K562 (cell line): ENCODE data around the gene PHKA1. TPM values are rescaled to one million over a fixed set of nuclear protein-coding genes. Genes with fewer than 3 reads are reported as not detected.
"Not testable (repeated sequence)": the region's sequence is repeated elsewhere in the genome, so short reads cannot be mapped to it uniquely, and the experiment has no call there.

ENCODE experiments used
- ATAC-seq: fragments of 200-7000 bp; cut with Tn5 transposase; 3 replicates; pipeline ENCODE4 v1.9.1; 2020; ENCODE audit warnings: moderate library complexity
- BruUV-seq: library from RNA; stranded (reverse); fragments of 400-500 nt; replicated peaks from 2 replicates; lab custom pipeline; 2021; lab: Mats Ljungman, UMichigan
- CTCF ChIA-PET: fragments of 300-600 bp; formaldehyde crosslinking; extraction: SDS; loops from one replicate; lab custom pipeline; 2021; ENCODE audit warnings: low intra/inter-chr PET ratio; lab: Yijun Ruan, JAX
- POLR2A ChIA-PET: fragments of 300-600, 350-650 bp; sonication (Branson Sonifier 250); formaldehyde crosslinking; extraction: SDS; loops from one replicate; lab custom pipeline; 2021; ENCODE audit warnings: antibody characterized with exemption, inconsistent platforms; lab: Yijun Ruan, JAX
- DNase-seq, 4 experiments: peaks; one replicate each; pipeline versions ENCODE4 v3.0.0 to v3.0.0-alpha.2; 2011 to 2018; ENCODE audit warnings: low spot score in 3 of 4, mixed read lengths in 3 of 4; ENCODE audit errors: extremely low read depth in 1 of 4
- FAIRE-seq: peaks from 2 replicates; lab custom pipeline; 2011; peaks lifted over from hg19 to GRCh38; lab: Jason Lieb, UNC
- H2AFZ ChIP-seq: 2 replicates; pipeline ENCODE4 v1.6.0; 2011; ENCODE audit warnings: low read depth, low read length, control low read depth, inconsistent platforms
- H3K27ac ChIP-seq: fragments of 200-600 bp; 3 replicates; pipeline ENCODE4 v1.8.0; 2011; ENCODE audit warnings: low read depth, mild to moderate bottlenecking, control low read depth, inconsistent platforms, low read length, moderate library complexity, mixed read lengths; ENCODE audit errors: extremely low read depth
- H3K27me3 ChIP-seq, 2 experiments: fragments of 300-600 bp in 1 of 2; 2 replicates in 1 of 2; 3 replicates in 1 of 2; pipeline versions ENCODE4 v1.6.0 to v1.8.0; 2011; ENCODE audit warnings: inconsistent platforms in 2 of 2, low read length in 2 of 2, mild to moderate bottlenecking in 1 of 2, mixed read lengths in 1 of 2, moderate library complexity in 1 of 2; ENCODE audit not compliant: control insufficient read depth in 2 of 2, insufficient read depth in 2 of 2
- H3K36me3 ChIP-seq: fragments of 300-600 bp; 3 replicates; pipeline ENCODE4 v1.8.0; 2011; ENCODE audit warnings: mild to moderate bottlenecking, low read length, inconsistent platforms; ENCODE audit not compliant: control insufficient read depth, insufficient read depth
- H3K4me1 ChIP-seq, 2 experiments: fragments of 200-600 bp in 1 of 2; replicated peaks in 1 of 2; 2 replicates in 1 of 2; 3 replicates in 1 of 2; pipeline versions ENCODE4 v1.5.1 to v1.8.0; 2011; ENCODE audit warnings: inconsistent platforms in 2 of 2, low read length in 2 of 2, mild to moderate bottlenecking in 1 of 2, mixed read lengths in 1 of 2, moderate library complexity in 1 of 2; ENCODE audit not compliant: control insufficient read depth in 2 of 2, insufficient read depth in 2 of 2
- H3K4me2 ChIP-seq: 2 replicates; pipeline ENCODE4 v1.6.1; 2011; ENCODE audit warnings: low read length, control low read depth, inconsistent platforms, mixed read lengths; ENCODE audit not compliant: insufficient read depth
- H3K4me3 ChIP-seq: fragments of 200-600 bp; sonication (generic), shearing (Covaris generic); 2 replicates; pipeline ENCODE4 v1.5.1; 2016; ENCODE audit warnings: control low read depth, inconsistent platforms
- H3K79me2 ChIP-seq: fragments of 200-600 bp; 3 replicates; pipeline ENCODE4 v1.8.0; 2011; ENCODE audit warnings: low read length, inconsistent platforms; ENCODE audit not compliant: control insufficient read depth, insufficient read depth
- H3K9ac ChIP-seq, 2 experiments: 2 replicates each; pipeline versions ENCODE4 v1.6.0 to v1.6.1; 2011; ENCODE audit warnings: low read depth in 2 of 2, low read length in 2 of 2, control low read depth in 1 of 2, inconsistent platforms in 1 of 2, mild to moderate bottlenecking in 1 of 2, mixed read lengths in 1 of 2; ENCODE audit not compliant: insufficient read depth in 1 of 2
- H3K9me1 ChIP-seq: one replicate; pipeline ENCODE4 v1.6.0; 2011; ENCODE audit warnings: inconsistent platforms, mild to moderate bottlenecking, low read length, moderate library complexity; ENCODE audit not compliant: control insufficient read depth, insufficient read depth
- H3K9me3 ChIP-seq: replicated peaks from 2 replicates; pipeline ENCODE4 v1.5.1; 2011; ENCODE audit warnings: low read depth, low read length, inconsistent platforms; ENCODE audit not compliant: control insufficient read depth, insufficient read depth
- H4K20me1 ChIP-seq: replicated peaks from 2 replicates; pipeline ENCODE4 v1.6.1; 2011; ENCODE audit warnings: low read length, inconsistent platforms, mixed read lengths; ENCODE audit not compliant: control insufficient read depth, insufficient read depth
- NR2C2 ChIP-seq, 2 experiments: fragments of 200-800 bp in 1 of 2; sonication (Bioruptor generic) in 1 of 2; sonication (generic) in 1 of 2; formaldehyde crosslinking in 1 of 2; IDR thresholded peaks; 2 replicates each; pipeline versions ENCODE4 v1.6.1 to v1.8.0; 2016 to 2022; ENCODE audit warnings: mild to moderate bottlenecking in 1 of 2, missing compliant biosample characterization in 1 of 2, missing genetic modification characterization in 1 of 2, missing genetic modification reagents in 1 of 2
- ZNF76 ChIP-seq: fragments of 250-450 bp; sonication (Bioruptor Pico); IDR thresholded peaks from 2 replicates; pipeline ENCODE4 v1.4.0; 2020; ENCODE audit warnings: mild to moderate bottlenecking, moderate library complexity, borderline replicate concordance
- WGBS: fragments of 100-300 bp; shearing (Covaris generic); methylation state at CpG from one replicate; pipeline ENCODE4 v1.1.6; 2016; ENCODE audit warnings: low coverage, mixed read lengths; ENCODE audit not compliant: insufficient coverage; ENCODE audit errors: missing lambda C conversion rate; 5-methylcytosine and 5-hydroxymethylcytosine counted together
- in situ Hi-C: fragments of 300-500 bp; cut with MboI; formaldehyde crosslinking; loops from 4 replicates; pipeline ENCODE4 v1.15.0; 2018; ENCODE audit warnings: inconsistent platforms, mixed read lengths
- intact Hi-C: fragments of 100-400 bp; cut with micrococcal nuclease; formaldehyde crosslinking; loops from 2 replicates; pipeline ENCODE4 v1.14.2; 2022
- polyA plus RNA-seq, 8 experiments: library from polyadenylated mRNA; depleted of rRNA in 4 of 8; stranded (reverse) in 5 of 8; unstranded in 3 of 8; fragments of >200 nt; fragmentation: Nextera tagmentation in 2 of 8; fragmentation: Illumina TruSeq in 1 of 8; extraction: Ambion mirVana in 2 of 8; extraction: Trizol in 1 of 8; gene quantifications; 2 replicates each; pipeline versions ENCODE4 v1.2.1 to v1.2.3, GENCODE V29; 2011 to 2014; ENCODE audit warnings: inconsistent platforms in 1 of 8, missing spikeins in 1 of 8
- total RNA-seq, 7 experiments: library from RNA; depleted of rRNA in 6 of 7; stranded (reverse); fragments of >200 nt in 6 of 7; fragmentation: Illumina TruSeq in 2 of 7; extraction: Trizol in 2 of 7; gene quantifications; 2 replicates each; pipeline versions ENCODE4 v1.2.1 to v1.2.3, GENCODE V29; 2011 to 2021; ENCODE audit warnings: low replicate concordance in 1 of 7
- TF ChIP-seq, protein P1 (sequence below): IDR thresholded peaks from 2 replicates; pipeline ENCODE4 v1.6.1; 2012; ENCODE audit warnings: low read depth, low read length, improper control_type of control experiment, borderline replicate concordance

Gene PHKA1
- total and polyA plus RNA-seq, 9 of the 15 experiments (the other 6 are each of a cell fraction or from before 2014, with no cell fraction given), result 2.4 to 9.6 (median 5.8) TPM

DNA sequence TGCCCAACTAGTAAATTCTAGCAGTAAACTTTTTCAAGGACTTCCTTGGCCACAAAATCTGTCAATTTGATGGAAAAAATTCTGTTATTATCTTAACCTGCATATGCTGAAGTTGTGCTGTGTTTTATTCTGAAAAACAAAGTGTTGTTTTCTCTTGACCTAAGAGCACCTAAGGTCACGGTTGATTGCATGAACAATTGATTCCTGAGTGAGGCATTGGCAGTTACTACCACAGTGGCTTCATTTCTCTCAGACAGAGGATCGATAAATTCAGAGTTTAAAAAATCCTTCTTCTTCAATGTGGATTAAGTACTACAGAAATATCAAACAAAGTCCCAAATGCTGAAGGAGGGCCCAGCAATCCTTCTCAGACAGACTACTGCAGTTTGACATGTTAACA, 147.7 kb downstream of the PHKA1 start:
- no peak overlapping the region for H3K9ac ChIP-seq
- H2AFZ ChIP-seq, result no peak overlapping the region
- H3K4me3 ChIP-seq, result no peak overlapping the region
- no TSS peak for BruUV-seq
- H3K4me1 ChIP-seq, result no peaks in the 10 kb centered on the region
- TF ChIP-seq NR2C2 (CRISPR knock-in tag; IDR thresholded peaks at IDR 0.05) (no peak), NR2C2 (tag; IDR thresholded peaks at IDR 0.05) (no peak), ZNF76 (CRISPR knock-in tag) (no peak)
- TF ChIP-seq, protein P1, sequence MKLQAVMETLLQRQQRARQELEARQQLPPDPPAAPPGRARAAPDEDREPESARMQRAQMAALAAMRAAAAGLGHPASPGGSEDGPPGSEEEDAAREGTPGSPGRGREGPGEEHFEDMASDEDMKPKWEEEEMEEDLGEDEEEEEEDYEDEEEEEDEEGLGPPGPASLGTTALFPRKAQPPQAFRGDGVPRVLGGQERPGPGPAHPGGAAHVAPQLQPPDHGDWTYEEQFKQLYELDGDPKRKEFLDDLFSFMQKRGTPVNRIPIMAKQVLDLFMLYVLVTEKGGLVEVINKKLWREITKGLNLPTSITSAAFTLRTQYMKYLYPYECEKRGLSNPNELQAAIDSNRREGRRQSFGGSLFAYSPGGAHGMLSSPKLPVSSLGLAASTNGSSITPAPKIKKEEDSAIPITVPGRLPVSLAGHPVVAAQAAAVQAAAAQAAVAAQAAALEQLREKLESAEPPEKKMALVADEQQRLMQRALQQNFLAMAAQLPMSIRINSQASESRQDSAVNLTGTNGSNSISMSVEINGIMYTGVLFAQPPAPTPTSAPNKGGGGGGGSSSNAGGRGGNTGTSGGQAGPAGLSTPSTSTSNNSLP, result no peak
- FAIRE-seq (no peak), DNase-seq (no peak), ATAC-seq (no peak)
- WGBS, result 43% methylated on average over 1 of the region's 2 CpGs
- no peak overlapping the region for H3K27ac ChIP-seq
- in situ Hi-C loops (no loop called here), intact Hi-C loops (no loop called here)
- no peaks in the 10 kb centered on the region for H4K20me1 ChIP-seq
- H3K36me3 ChIP-seq, result peaks cover 43% of the 10 kb centered on the region; the same call in 2 of the 3 replicates
- ChIA-PET CTCF (no interaction called here), POLR2A (no interaction called here)
- no peaks in the 10 kb centered on the region for H3K79me2 ChIP-seq
- no peak overlapping the region for H3K4me2 ChIP-seq
- H3K27me3 ChIP-seq, result no peaks in the 10 kb centered on the region
- no peaks in the 10 kb centered on the region for H3K9me1 ChIP-seq
- H3K9me3 ChIP-seq, result no peaks in the 10 kb centered on the region

DNA sequence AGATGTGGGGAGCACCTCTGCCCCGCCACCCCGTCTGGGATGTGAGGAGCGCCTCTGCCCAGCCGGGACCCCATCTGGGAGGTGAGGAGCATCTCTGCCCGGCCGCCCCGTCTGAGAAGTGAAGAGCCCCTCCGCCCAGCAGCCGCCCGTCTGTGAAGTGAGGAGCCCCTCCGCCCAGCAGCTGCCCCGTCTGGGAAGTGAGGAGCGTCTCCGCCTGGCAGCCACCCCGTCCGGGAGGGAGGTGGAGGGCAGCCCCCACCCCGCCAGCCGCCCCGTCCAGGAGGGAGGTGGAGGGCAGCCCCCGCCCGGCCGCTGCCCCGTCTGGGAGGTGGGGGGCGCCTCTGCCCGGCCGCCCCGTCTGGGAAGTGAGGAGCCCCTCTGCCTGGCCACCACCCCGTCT, 154.5 kb downstream of the PHKA1 start:
- H3K9me3 ChIP-seq, FAIRE-seq, intact Hi-C loops, POLR2A ChIA-PET, H3K79me2 ChIP-seq, H3K4me1 ChIP-seq, H3K9ac ChIP-seq, H3K4me2 ChIP-seq, in situ Hi-C loops, H4K20me1 ChIP-seq, BruUV-seq, H3K9me1 ChIP-seq, H3K4me3 ChIP-seq, DNase-seq, CTCF ChIA-PET, H2AFZ ChIP-seq, H3K27ac ChIP-seq, H3K27me3 ChIP-seq, ATAC-seq, H3K36me3 ChIP-seq: not testable (repeated sequence)
- WGBS, result no CpG with 5 or more reads among the region's 28 CpGs
